Calu3 (cell line): ENCODE results near the gene BRS3. TPM values are rescaled to one million over a fixed set of nuclear protein-coding genes. Genes with fewer than 3 reads are reported as not detected.

Experiments used
- BruUV-seq: library from RNA; stranded (reverse); fragments of 400-500 nt; replicated peaks from 2 replicates; lab custom pipeline; 2021; lab: Mats Ljungman, UMichigan
- CTCF ChIA-PET: fragments of 300-600 bp; sonication (Branson Sonifier 250); formaldehyde crosslinking; loops from one replicate; lab custom pipeline; 2022; ENCODE audit warnings: antibody characterized with exemption; lab: Charles Lee
- DNase-seq: peaks from one replicate; pipeline ENCODE4 v3.0.0; 2022
- H3K27ac Mint-ChIP-seq: one replicate; pipeline ENCODE4 v1.8.0; 2022; ENCODE audit warnings: mixed read lengths; ENCODE audit not compliant: unreplicated experiment
- H3K27me3 Mint-ChIP-seq: one replicate; pipeline ENCODE4 v1.8.0; 2022; ENCODE audit warnings: mixed read lengths; ENCODE audit not compliant: unreplicated experiment
- H3K36me3 Mint-ChIP-seq: one replicate; pipeline ENCODE4 v1.8.0; 2022; ENCODE audit warnings: mild to moderate bottlenecking, moderate library complexity, mixed read lengths; ENCODE audit not compliant: insufficient read depth, unreplicated experiment
- H3K4me1 Mint-ChIP-seq: one replicate; pipeline ENCODE4 v1.8.0; 2022; ENCODE audit warnings: mild to moderate bottlenecking, low read depth, mixed read lengths; ENCODE audit not compliant: unreplicated experiment
- H3K4me3 Mint-ChIP-seq: one replicate; pipeline ENCODE4 v1.8.0; 2022; ENCODE audit warnings: mild to moderate bottlenecking, low read depth, moderate library complexity, mixed read lengths; ENCODE audit not compliant: unreplicated experiment
- H3K9me3 Mint-ChIP-seq: one replicate; pipeline ENCODE4 v1.8.0; 2022; ENCODE audit warnings: low read depth, mixed read lengths; ENCODE audit not compliant: unreplicated experiment
- intact Hi-C: fragments of 100-400 bp; cut with micrococcal nuclease; formaldehyde crosslinking; loops from one replicate; pipeline ENCODE4 v1.10.0; 2022; ENCODE audit not compliant: unreplicated experiment
- total RNA-seq: library from RNA; stranded (reverse); gene quantifications from 2 replicates; pipeline ENCODE4 v1.2.3, GENCODE V29; 2022
- TF ChIP-seq, protein P1 (sequence below): fragments of 200-600 bp; IDR thresholded peaks from one replicate; pipeline ENCODE4 v1.8.0; 2022; ENCODE audit warnings: antibody characterized with exemption; ENCODE audit not compliant: unreplicated experiment

Gene BRS3
- total RNA-seq, 1 experiment from 2014 or later: not detected

DNA sequence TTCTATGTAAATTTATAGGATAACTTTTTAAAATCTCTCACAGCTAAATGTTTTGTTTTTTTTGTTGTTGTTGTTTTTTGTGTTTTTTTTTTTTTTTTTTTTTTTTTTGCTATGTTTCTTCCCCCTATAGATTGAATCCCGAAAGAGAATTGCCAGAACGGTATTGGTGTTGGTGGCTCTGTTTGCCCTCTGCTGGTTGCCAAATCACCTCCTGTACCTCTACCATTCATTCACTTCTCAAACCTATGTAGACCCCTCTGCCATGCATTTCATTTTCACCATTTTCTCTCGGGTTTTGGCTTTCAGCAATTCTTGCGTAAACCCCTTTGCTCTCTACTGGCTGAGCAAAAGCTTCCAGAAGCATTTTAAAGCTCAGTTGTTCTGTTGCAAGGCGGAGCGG, 4.1 kb downstream of the BRS3 start:
- Mint-ChIP-seq H3K4me3 (no peak overlapping the region), H3K27ac (no peak overlapping the region), H3K4me1 (no peaks in the 10 kb centered on the region), H3K9me3 (no peaks in the 10 kb centered on the region), H3K27me3 (peaks cover 56% of the 10 kb centered on the region), H3K36me3 (peaks cover 9% of the 10 kb centered on the region)
- TF ChIP-seq, protein P1, sequence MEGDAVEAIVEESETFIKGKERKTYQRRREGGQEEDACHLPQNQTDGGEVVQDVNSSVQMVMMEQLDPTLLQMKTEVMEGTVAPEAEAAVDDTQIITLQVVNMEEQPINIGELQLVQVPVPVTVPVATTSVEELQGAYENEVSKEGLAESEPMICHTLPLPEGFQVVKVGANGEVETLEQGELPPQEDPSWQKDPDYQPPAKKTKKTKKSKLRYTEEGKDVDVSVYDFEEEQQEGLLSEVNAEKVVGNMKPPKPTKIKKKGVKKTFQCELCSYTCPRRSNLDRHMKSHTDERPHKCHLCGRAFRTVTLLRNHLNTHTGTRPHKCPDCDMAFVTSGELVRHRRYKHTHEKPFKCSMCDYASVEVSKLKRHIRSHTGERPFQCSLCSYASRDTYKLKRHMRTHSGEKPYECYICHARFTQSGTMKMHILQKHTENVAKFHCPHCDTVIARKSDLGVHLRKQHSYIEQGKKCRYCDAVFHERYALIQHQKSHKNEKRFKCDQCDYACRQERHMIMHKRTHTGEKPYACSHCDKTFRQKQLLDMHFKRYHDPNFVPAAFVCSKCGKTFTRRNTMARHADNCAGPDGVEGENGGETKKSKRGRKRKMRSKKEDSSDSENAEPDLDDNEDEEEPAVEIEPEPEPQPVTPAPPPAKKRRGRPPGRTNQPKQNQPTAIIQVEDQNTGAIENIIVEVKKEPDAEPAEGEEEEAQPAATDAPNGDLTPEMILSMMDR: no peak
- no peak for DNase-seq
- intact Hi-C loops: no loop called here
- no TSS peak for BruUV-seq
- CTCF ChIA-PET: interaction anchor here (0.6 kb wide), 1 partner anchor 161 kb away, joined by 4 read pairs; no protein-coding TSS in a partner anchor

DNA sequence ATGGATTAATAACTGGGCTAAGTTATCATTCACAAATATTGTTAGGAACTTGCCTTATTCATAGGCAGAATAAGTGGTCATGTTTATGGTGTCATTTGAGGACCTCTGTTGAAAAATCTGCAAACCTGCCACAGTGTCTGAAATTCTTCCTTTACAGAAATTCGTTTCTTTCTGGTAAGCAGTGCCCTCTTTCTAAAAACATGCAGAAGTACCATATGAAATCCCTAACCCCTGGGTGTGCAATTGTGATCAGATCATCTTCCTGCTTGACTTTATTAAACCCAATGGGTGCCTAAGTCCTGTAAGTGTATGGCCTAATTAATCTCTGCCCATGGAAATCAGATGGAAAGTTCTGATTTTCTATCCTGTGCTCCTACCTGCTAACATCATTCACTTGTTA, 5.3 kb downstream of the BRS3 start:
- BruUV-seq: no TSS peak
- CTCF ChIA-PET: no interaction called here
- no peaks in the 10 kb centered on the region for H3K9me3 Mint-ChIP-seq
- no peak overlapping the region for H3K27ac Mint-ChIP-seq
- H3K4me1 Mint-ChIP-seq: no peaks in the 10 kb centered on the region
- H3K36me3 Mint-ChIP-seq: peaks cover 19% of the 10 kb centered on the region
- TF ChIP-seq, protein P1: no peak
- H3K4me3 Mint-ChIP-seq: no peak overlapping the region
- H3K27me3 Mint-ChIP-seq: peaks cover 44% of the 10 kb centered on the region
- intact Hi-C loops: no loop called here
- DNase-seq: no peak

DNA sequence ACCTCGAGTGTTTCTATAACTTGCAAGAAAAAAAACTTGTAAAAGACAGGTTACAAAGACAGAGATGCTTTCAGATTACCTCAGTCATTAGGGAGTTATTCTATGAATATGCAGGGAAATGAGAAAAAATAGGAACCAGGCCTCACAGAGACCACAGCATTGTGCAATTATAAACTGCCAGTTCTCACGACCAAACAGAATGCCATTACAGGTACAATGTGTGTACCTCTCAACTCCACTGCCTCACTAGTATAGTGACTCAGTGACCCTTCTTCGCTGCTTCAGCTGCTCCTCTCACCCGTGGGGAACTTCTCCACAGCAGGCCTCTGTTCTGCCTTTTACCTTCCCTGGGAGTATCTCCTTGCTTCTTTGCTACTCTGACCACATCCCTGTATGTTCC, 7.3 kb downstream of the BRS3 start:
- CTCF ChIA-PET: interaction anchor here (0.6 kb wide), 1 partner anchor 112 kb away, joined by 4 read pairs; no protein-coding TSS in a partner anchor
- no peaks in the 10 kb centered on the region for H3K9me3 Mint-ChIP-seq
- DNase-seq: no peak
- peaks cover 28% of the 10 kb centered on the region for H3K36me3 Mint-ChIP-seq
- intact Hi-C loops: loop anchor here (5.0 kb wide), 1 partner anchor 37 kb away; the partner anchor contains the start of gene VGLL1
- no peak overlapping the region for H3K27ac Mint-ChIP-seq
- TF ChIP-seq, protein P1: no peak
- peaks cover 5% of the 10 kb centered on the region for H3K4me1 Mint-ChIP-seq
- no TSS peak for BruUV-seq
- peaks cover 24% of the 10 kb centered on the region for H3K27me3 Mint-ChIP-seq
- no peak overlapping the region for H3K4me3 Mint-ChIP-seq

DNA sequence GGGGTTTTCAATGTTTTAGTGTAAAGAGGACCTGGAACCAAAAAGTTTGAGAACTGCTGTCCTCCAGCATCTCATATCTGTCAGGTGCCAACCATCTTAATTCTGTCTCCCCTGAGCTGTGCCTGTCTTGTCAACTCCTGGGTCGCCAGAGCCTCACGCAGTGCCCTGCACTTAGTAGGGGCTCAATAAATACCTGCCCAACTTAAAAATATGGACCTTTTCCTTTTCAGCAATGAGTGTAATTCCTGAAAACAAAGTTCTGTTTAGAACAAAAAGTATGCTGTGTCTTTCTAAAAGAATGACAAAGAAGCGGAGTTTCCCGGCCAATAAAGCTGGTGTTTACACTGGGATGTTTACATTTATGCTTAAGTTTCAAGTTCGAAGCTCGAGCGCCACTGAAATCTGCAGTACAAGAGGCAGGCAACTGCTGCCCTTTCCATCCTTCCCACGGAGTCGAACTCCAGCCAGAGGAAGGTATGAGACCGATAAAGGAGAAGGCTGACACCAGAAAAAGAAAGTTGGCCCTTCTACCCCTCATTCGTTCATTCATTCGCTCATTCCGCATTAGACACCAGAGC, 8.5 kb downstream of the BRS3 start:
- BruUV-seq: TSS peak; percentile 96
- Mint-ChIP-seq H3K27ac (peak overlapping the region; percentile 82), H3K36me3 (peaks cover 28% of the 10 kb centered on the region), H3K27me3 (peaks cover 13% of the 10 kb centered on the region), H3K4me1 (peaks cover 5% of the 10 kb centered on the region), H3K4me3 (peak overlapping the region; percentile 73), H3K9me3 (no peaks in the 10 kb centered on the region)
- TF ChIP-seq, protein P1: no peak
- DNase-seq: no peak
- CTCF ChIA-PET: interaction anchor here (1.0 kb wide), 1 partner anchor 60 kb away, joined by 3 read pairs; no protein-coding TSS in a partner anchor
- intact Hi-C loops: loop anchor here (1.0 to 5.0 kb wide), 2 partner anchors 36 to 81 kb away; partner anchors contain the start of gene VGLL1
